Skeletal muscle cell (primary cell): ENCODE data around the gene TRUB2.
A peak's percentile ranks its signal among the peaks of the same experiment; 100 is the strongest.
"Not testable (repeated sequence)": the region's sequence is repeated elsewhere in the genome, so short reads cannot be mapped to it uniquely, and the experiment has no call there.

Experiments
- DNase-seq: peaks from one replicate; pipeline ENCODE4 v3.0.0-alpha.2; 2010; ENCODE audit warnings: low read depth
- H3K4me3 ChIP-seq: 2 replicates; pipeline ENCODE4 v1.5.1; 2011; ENCODE audit warnings: low read depth, mild to moderate bottlenecking, control low read depth, low read length, moderate library complexity

The TRUB2 gene

DNA sequence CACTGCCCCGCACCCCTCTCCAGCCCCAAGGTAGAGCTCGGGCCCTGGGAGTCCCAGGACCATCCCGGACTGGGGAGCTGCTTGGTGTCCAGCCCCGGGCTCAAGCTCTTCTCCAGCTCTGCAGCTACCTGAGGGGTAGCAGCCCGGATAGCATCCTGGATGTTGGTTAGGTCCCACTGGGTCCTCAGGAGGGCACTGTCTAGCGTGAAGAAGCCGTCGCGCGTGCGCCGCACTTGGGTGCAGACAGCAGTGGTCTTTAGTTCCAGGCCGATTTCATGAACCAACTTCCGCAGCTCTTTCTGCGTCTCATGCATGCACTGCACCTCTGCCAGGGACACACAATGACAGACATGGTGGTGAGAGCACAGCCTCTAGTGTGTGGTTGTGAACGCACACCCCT lies 12.7 kb downstream of the TRUB2 start:
- no peak overlapping the region for H3K4me3 ChIP-seq
- DNase-seq: no peak

DNA sequence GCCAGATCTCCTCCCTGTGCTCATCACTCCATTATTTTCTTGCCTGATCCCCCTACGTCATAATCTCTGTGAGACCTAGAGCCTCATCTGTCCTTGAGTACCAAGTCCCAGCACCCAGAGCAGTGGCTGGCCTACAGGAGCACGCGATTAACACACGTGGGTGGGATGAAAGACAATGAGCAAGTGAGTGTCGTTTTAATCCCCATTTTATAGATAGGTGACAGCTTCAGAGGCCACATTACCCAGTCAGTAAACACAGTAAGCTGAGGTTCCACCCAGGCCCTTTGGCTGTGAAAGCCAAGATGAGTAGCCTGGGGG lies 17.3 kb downstream of the TRUB2 start:
- H3K4me3 ChIP-seq: no peak overlapping the region
- DNase-seq: no peak

DNA sequence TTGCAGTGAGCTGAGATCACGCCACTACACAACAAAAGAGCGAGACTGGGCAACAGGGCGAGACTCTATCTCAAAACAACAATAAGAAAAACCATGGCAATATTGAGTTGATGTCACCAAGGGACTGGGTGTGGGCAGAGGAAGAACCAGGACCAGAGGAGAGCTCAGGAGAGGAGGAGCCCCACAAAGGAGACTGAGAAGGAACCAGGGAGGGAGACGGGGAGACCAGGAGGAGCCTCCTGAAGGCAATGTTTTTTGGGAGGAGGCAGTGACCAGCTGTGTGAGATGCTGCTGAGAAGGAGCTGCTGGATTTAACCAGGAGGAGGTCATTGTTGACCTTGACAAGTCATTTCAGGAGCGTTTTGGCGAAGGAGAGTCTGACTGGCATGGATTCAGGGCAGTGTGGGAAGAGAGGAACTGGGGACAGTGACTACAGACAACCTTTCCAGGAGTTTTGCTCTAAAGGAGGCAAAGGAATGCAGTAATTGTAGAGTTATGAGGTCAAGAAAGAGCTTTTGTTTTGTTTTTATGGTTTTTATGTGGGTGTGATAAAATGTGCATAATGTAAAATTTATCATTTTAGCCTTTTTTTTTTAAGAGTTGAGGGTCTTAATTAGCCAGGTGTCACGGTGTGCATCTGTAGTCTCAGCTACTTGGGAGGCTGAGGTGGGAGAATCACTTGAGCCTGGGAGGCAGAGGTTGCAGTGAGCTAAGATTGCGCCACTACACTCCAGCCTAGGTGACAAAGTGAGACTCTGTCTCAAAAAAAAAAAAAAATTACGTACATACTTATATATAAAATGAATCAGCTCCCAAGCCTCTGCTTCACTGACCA lies 17.9 kb downstream of the TRUB2 start:
- DNase-seq: no peak
- no peak overlapping the region for H3K4me3 ChIP-seq

DNA sequence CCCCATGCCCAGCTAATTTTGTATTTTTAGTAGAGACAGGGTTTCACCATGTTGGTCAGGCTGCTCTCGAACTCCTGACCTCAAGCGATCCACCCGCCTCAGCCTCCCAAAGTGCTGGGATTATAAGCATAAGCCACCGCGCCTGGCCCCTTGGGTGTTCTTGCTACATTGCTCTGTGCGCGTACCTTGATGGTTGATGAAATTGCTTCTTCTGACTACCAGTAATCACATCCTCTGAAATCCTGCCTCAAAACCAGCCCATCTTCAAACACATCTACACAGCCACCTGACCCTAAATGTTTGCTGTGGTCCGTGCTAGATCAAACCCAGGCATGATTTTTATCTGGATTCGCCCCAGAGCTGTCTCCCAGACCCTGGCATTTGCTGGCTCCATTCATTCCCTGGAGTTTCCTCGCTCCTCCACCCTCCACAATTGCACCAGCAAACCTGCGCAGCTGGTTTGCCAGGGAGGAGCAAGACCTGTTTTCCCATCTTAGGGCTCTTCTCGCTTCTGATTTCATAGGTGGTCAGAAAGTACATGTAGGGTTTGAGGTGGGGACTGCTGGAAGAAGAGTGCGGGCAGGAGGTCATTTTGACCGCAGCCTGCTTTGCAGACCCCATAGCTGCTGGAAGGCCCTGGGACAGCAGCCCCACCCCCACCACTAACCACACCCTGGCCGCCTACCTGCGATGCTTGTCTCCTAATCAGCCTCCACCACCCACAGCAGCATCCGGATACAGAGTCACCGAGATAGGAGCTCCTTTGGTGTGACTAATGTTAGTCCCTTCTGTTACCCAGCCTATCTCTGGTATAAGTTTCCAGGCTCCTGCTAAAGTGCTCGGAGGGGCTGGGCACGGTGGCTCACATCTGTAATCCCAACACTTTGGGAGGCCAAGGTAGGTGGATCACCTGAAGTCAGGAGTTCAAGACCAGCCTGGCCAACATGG lies 23.4 kb downstream of the TRUB2 start:
- DNase-seq: no peak
- H3K4me3 ChIP-seq: no peak overlapping the region

DNA sequence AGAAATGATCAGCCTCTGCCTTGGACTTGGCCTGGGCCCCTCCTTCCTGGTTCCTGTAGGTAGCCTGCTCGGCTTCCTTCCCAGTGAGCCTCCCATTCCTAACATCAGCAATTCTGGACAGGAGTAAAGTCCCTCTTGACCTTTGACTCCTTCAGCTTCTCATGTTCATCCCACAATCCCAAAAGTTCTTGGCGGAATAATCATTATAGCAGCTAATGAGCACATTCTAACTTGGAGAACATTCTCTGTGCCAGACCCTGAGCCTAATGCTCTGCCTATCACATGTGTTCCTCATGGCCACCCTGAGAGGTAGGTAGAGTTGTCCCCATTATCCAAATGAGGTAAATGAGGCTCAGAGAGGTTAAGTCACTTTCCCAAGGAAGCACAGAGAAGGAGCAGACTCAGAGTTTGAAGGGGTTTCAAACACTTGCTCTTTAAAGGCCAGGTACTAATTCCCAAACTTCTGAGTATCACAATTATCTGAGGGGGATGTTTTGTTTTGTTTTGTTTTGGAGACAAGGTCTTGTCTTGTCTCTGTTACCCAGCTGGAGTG lies 24.9 kb downstream of the TRUB2 start:
- DNase-seq: no peak
- H3K4me3 ChIP-seq: no peak overlapping the region

DNA sequence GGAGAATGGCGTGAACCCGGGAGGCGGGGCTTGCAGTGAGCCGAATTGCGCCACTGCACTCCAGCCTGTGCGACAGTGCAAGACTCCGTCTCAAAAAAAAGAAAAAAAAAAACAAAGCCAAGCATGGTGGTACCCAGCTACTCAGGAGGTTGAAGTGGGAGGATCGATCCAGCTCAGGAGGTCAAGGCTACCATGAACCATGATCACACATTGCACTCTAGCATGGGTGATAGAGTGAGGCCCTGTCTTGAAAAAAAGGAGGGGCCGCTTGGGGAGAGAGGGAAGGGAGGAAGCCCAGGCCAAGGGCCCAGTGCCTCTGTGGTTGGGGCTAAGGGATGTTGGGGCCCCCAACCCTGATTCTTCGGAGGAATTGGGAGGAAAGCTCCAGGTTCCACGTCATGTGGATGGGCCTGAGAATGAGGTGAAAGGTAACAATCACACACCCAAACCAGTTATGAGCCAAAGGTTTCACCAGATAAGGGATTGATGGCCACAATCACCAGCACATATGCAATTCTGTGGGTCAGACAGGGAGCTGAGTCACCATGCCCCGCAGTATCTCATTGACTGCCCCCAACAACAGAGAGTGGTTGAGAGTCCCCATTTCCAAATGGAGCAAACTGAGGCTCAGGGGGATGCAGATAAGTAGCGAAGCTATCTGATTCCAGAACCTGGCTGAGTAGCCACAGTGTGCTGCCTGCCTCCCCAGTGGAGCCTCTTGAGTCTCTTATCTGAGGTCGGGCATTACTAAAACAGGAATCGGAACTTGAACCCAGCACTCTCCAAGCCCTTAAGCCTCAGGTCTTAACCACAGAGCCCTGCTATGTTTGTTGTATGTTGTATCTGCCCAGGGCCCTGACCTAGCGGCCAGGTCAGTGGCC lies 25.7 kb downstream of the TRUB2 start:
- no peak for DNase-seq
- no peak overlapping the region for H3K4me3 ChIP-seq

DNA sequence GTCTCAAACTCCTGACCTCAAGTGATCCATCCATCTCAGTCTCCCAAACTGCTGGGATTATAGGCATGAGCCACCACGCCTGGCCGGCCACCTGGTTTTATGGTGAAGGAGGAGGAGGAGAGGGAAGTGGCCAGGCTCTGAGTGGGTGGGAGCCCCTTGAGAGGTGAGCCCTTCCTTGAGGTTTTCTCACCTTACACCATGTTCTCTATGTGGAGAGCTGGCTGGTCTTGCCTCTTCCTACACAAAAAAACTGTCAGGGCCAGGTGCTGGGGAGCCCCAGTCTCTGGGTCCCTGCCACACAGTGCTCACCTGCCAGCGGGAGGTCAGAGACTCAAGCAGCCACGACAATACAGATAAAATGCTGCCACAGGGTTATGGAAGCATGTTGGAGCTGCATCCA lies 28.1 kb downstream of the TRUB2 start:
- no peak for DNase-seq
- H3K4me3 ChIP-seq: no peak overlapping the region

DNA sequence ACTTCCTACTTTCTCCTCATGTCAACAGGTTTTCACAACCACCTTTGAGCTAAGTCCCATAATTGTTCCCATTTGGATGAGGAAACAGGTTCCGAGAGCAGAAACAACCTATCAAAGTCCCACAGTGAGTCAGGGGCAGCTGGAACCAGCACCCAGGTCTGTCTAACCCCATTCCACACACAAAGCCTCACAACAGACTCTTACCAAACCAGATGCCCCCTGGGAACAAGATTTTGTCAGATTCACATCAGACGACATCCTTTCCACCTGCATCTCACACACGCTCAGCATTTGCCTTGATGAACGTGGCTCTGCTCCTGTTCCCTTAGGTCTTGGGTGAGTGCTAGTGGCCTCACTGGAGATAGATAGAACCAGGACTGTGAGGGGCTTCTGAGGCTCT lies 29.2 kb downstream of the TRUB2 start:
- H3K4me3 ChIP-seq: no peak overlapping the region
- no peak for DNase-seq

DNA sequence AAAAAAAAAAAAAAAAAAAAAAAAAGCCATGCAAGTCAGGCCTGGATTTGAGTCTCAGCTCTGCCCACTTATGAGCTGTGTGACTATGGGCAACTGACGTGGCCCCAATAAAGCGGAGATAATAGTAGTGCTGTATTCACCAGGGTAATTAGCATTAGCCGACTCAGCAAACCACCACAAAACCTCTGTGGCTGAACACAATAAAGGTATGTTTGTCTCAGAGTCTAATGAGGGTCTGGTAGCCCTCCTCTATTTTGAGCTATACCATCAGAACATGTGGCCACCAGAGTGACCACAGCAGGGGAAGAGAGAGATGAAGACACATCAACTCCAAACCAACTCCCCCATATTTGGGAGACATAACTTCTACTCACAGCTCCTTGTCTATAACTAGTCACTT lies 30.2 kb downstream of the TRUB2 start:
- no peak for DNase-seq
- no peak overlapping the region for H3K4me3 ChIP-seq

DNA sequence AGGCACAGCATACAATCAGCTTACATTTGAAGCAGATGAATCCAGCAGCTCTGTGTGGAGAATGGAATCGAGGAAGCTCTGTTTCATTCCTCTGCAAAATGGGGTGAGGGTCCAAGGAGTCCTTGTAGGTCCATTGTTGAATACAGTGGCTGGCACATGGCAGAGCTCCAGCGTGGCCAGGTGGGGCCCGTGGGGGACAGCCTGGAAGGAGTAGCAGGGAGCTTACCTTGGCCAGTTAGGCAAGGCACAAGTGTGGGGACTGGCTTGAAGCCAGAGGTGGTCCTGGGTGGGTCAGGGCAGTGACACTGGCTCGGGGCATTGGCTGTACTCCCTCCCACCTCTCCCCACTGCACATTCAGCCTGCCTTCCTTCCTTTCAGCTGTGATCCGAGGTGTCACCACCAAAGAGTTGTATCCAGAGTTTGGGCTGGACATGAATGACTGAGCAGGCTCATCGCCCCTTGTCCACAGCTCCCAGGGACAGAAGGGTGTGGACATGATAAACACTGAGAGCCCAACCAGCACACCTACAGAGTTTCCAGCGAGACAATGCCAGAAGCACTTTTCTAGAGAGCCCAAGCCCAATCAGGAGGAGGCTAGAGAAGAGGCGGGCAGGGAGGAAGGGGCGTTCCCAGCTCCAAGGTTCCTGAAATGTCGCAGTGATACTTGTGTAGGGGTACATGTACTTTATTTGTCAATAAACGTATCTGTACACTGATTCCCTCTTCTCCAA lies 33.8 kb downstream of the TRUB2 start:
- no peak overlapping the region for H3K4me3 ChIP-seq
- no peak for DNase-seq

DNA sequence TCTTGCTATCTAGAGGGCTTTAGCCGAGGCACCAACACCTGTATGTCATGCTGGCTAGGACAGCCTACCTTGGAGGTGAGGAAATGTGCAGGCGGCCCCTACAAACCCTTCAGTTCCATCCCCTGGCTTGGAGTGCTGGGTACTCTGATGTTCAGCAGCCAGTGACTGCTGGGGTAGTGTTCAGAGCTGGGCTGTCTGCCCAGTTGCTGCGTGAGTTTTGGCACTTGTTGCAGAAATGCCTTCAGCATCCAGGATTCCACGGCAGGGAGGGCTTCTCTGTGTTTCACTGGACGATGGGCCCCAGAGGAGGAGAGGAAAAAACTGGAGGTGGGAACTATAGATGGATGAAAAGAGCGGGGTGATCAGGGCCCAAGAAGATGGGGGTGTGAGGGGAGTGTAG lies 35.8 kb downstream of the TRUB2 start:
- no peak overlapping the region for H3K4me3 ChIP-seq
- DNase-seq: no peak

DNA sequence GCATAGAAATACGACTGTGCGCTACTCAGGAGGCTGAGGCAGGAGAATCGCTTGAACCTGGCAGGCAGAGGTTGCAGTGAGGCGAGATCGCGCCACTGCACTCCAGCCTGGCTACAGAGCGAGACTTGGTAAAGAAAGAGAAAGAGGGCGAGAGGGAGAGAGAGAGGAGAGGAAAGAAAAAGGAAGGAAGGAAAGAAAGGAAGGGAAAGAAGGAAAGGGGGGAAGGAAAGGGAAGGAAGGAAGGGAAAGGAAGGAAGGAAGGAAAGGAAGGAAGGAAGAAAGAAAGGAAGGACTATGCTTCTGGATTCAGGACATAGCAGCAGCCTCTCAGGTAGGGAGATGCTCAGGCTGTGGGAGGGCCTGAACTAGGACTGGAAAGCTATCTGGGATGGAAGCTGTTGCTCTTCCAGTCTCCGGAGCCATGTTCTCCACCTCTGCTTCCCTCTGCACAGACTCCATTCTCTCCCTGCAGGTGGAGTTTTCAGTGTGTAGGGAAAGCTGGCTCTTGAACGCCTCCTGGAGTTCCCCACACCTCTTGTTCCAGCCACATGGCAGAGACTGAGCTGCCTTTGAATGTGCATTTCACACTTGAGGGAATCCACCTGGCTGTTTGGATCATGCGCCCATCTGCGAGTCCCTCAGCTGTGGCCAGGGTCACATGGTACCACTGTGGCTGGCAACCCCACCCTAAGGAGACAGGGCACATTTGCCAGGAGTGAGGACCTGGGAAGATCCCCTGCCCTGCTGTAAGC lies 37.0 kb downstream of the TRUB2 start:
- H3K4me3 ChIP-seq: no peak overlapping the region
- no peak for DNase-seq

DNA sequence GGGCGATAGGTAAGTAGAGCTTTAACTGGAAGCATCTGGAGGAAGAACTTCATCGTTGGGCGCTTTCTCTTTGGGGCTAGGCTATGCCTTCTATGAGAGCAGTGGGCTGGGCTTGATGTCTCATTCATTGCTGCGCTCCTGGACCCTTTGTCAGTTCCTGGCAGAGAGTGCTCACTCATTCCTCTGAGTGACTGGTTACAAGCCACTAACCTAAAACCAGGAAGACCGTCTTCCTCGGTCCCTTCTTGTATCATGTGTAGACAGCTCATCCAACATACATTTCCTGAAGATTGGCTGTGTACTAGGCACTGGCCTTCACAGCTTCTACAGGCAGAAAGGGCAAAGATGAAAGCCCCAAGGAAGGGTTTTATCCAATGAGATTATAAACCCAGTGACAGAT lies 39.7 kb downstream of the TRUB2 start:
- peak; percentile 32 for DNase-seq
- H3K4me3 ChIP-seq: no peak overlapping the region

DNA sequence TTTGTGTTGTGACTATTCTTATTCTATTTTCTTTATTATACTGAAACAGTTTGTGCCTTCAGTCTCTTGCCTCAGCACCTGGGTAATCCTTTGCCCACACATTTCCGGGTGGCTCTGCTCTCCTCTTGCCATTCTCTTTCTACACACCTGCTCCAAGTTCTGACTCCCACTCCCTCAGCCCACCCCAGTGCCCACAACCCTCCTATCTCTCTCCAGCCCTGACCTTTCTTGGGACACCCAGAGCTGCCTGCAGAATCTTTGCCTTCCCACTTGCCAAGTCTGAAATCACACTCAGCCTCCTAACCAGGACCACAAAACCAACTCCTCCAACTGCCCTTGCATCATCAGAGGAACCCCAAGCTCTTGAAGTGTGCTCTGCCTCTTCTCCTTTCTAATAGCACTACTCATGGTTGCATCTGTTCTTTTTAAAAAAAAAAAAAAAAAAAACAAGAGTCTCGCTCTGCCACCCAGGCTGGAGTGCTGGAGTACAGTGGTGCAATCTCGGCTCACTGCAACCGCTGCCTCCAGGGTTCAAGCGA lies 42.1 kb downstream of the TRUB2 start:
- no peak overlapping the region for H3K4me3 ChIP-seq
- no peak for DNase-seq

DNA sequence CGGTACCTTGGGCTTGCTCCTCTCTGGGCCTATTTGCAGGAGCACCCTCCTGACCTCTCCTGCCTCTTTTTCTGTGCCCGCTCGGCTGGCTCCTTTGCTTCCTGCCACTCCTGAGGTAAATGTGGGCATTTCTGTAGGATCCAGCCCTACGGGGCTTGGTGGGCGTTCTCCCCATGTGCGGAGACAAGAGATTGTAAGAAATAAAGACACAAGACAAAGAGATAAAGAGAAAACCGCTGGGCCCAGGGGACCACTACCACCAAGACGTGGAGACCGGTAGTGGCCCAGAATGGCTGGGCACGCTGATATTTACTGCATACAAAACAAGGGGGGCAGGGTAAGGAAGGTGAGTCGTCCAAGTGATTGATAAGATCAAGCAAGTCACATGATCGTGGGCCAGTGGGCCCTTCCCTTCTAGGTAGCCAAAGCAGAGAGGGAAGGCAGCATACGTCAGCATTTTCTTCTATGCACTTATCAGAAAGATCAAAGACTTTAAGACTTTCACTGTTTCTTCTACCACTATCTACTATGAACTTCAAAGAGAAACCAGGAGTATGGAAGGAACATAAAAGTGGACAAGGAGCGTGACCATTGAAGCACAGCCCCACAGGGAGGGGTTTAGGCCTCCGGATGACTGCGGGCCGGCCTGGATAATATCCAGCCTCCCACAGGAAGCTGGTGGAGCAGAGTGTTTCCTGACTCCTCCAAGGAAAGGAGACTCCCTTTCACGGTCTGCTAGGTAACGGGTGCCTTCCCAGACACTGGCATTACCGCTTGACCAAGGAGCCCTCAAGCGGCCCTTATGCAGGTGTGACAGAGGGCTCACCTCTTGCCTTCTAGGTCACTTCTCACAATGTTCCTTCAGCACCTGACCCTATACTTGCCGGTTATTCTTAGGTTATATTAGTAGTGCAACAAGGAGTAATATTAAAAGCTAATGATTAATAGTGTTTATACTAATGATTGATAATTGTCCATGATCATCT lies 42.9 kb downstream of the TRUB2 start:
- H3K4me3 ChIP-seq, DNase-seq: not testable (repeated sequence)

DNA sequence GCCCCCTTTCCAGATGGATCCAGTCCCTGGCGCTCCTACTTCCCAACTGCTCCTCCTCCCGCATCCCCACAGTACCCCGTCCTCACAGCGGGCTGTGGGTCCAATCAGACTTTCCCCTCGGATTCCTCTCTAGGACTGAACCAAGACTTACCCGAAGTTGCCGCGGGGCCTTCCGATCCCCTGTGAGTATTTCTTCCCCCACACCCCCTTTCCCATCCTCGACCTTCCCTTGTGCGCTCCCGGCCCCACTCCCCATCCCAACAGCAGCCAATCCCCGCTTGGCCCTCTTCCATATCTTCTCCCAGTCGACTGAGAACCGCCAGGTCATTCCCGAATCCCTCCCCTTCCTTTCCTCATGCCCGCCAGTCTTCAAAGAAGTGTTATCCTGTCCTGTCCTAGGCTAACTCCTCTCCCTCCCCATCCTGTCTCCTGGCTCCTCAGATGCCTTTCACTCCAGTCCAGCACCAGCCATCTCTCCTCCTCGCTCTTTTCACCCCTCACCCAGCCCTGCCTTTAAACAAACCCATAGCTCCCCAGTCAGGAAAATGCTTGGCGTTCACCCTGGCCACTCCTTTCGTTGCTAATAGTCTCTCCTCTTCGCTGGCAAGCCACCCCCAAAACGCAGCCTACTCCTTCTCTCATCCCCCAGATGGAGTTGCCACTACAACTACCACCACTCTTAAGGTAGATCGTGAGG lies 45.5 kb downstream of the TRUB2 start:
- DNase-seq: no peak
- peak overlapping the region; percentile 99 for H3K4me3 ChIP-seq
